Upper lobe of left lung (tissue), 6 donors: ENCODE measurements around the gene GPD2. TPM values are rescaled to one million over a fixed set of nuclear protein-coding genes. Genes with fewer than 3 reads are reported as not detected.

Experiments used
- ATAC-seq, 2 donors: fragments of 200-7000 bp; cut with Tn5 transposase; one replicate each; pipeline ENCODE4 v1.9.1; 2022; ENCODE audit warnings: mild to moderate bottlenecking in 2 of 2, moderate library complexity in 2 of 2; ENCODE audit not compliant: low FRiP score in 2 of 2
- DNase-seq, 2 donors: peaks; one replicate each; pipeline ENCODE4 v3.0.0-alpha.2; 2019 to 2020
- H3K27ac ChIP-seq, 4 donors: fragments of 200-600 bp; sonication (generic); one replicate each; pipeline ENCODE4 v1.5.1; 2016 to 2019
- H3K27me3 ChIP-seq, 4 donors: fragments of 200-600 bp; sonication (generic); one replicate each; pipeline ENCODE4 v1.5.1; 2017 to 2019
- H3K36me3 ChIP-seq, 4 donors: fragments of 200-600 bp; sonication (generic); one replicate each; pipeline ENCODE4 v1.5.1; 2016 to 2019
- H3K4me1 ChIP-seq, 4 donors: fragments of 200-600 bp; sonication (generic); one replicate each; pipeline ENCODE4 v1.5.1; 2018 to 2019
- H3K4me3 ChIP-seq, 4 donors: fragments of 200-600 bp; sonication (generic); one replicate each; pipeline ENCODE4 v1.5.1; 2017 to 2019; ENCODE audit warnings: mild to moderate bottlenecking in 2 of 4, moderate library complexity in 1 of 4
- H3K9me3 ChIP-seq, 4 donors: fragments of 200-600 bp; sonication (generic); one replicate each; pipeline ENCODE4 v1.5.1; 2018 to 2019
- EP300 ChIP-seq, 4 donors: sonication (generic); formaldehyde crosslinking; IDR thresholded peaks; one replicate each; pipeline ENCODE4 v1.5.1; 2017; ENCODE audit warnings: antibody characterized with exemption in 4 of 4, control low read depth in 2 of 4
- POLR2A ChIP-seq, 4 donors: fragments of 450-650 bp; IDR thresholded peaks; one replicate each; pipeline ENCODE4 v1.5.1; 2016 to 2017; ENCODE audit warnings: antibody characterized with exemption in 4 of 4, mild to moderate bottlenecking in 2 of 4
- POLR2AphosphoS5 ChIP-seq, 2 donors: sonication (generic); formaldehyde crosslinking; IDR thresholded peaks; one replicate each; pipeline ENCODE4 v1.5.1; 2017; ENCODE audit warnings: antibody characterized with exemption in 2 of 2
- WGBS, 2 donors: methylation state at CpG; one replicate each; pipeline ENCODE4 v1.1.5; 2017 to 2018; 5-methylcytosine and 5-hydroxymethylcytosine counted together
- total RNA-seq, 6 donors: library from RNA; depleted of rRNA in 4 of 6; stranded (reverse); fragments of >200 nt in 4 of 6; gene quantifications; one replicate each; pipeline versions ENCODE4 v1.1.0 to v1.2.1, GENCODE V29; 2016 to 2021
- TF ChIP-seq, protein P1 (sequence below), 6 experiments: fragments of 450-650 bp in 4 of 6; fragments of 200-600 bp in 2 of 6; sonication (generic) in 2 of 6; IDR thresholded peaks; one replicate each; pipeline ENCODE4 v1.5.1; 2016 to 2019; ENCODE audit warnings: antibody characterized with exemption in 6 of 6
- donor health status: DM: no; HTN: no; CAD: no; lungs with moderate emphysema.
- donor health status: DM: no; HTN: yes; CAD: no; lungs with severe emphysema.

GPD2 gene
- total RNA-seq, 6 donors from 2014 or later = 37.6 to 142 (median 44.2) TPM

DNA sequence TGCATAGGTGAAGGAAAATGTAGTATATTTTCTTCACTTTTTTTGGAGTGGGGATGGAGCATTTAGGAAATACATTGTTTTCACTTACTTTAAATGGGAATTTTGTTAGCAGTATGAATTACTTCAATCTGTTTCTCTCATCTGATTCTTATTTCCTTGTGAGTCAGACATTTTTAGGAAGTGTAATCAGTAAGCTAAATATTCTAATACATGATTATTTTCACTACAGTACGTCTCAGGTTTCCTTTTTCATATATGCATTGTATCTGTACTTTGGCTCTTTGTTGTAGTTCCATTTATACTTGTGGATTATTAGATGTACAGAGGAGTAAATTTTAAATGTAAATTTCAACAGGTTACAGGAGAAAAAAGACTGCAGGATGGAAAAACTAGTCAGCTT lies 27.9 kb downstream of the GPD2 start:
- DNase-seq = no peak
- Histone ChIP-seq H3K9me3 (no peaks in the 10 kb centered on the region), H3K4me1 (peaks cover 20 to 46% (median 37%) of the 10 kb centered on the region in 4 donors), H3K27me3 (no peaks in the 10 kb centered on the region), H3K27ac (peak overlapping the region in 2 of 4 donors; percentile 69 to 78), H3K36me3 (no peaks in the 10 kb centered on the region), H3K4me3 (no peak overlapping the region)
- TF ChIP-seq, protein P1, sequence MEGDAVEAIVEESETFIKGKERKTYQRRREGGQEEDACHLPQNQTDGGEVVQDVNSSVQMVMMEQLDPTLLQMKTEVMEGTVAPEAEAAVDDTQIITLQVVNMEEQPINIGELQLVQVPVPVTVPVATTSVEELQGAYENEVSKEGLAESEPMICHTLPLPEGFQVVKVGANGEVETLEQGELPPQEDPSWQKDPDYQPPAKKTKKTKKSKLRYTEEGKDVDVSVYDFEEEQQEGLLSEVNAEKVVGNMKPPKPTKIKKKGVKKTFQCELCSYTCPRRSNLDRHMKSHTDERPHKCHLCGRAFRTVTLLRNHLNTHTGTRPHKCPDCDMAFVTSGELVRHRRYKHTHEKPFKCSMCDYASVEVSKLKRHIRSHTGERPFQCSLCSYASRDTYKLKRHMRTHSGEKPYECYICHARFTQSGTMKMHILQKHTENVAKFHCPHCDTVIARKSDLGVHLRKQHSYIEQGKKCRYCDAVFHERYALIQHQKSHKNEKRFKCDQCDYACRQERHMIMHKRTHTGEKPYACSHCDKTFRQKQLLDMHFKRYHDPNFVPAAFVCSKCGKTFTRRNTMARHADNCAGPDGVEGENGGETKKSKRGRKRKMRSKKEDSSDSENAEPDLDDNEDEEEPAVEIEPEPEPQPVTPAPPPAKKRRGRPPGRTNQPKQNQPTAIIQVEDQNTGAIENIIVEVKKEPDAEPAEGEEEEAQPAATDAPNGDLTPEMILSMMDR (IDR thresholded peaks at IDR 0.05) = no peak
- TF ChIP-seq POLR2A (IDR thresholded peaks at IDR 0.05) (no peak), POLR2AphosphoS5 (IDR thresholded peaks at IDR 0.05) (no peak), EP300 (IDR thresholded peaks at IDR 0.05) (no peak)
- no peak for ATAC-seq
- 50 to 57% methylated on average over 1 of the region's 1 CpG for WGBS, 2 donors

DNA sequence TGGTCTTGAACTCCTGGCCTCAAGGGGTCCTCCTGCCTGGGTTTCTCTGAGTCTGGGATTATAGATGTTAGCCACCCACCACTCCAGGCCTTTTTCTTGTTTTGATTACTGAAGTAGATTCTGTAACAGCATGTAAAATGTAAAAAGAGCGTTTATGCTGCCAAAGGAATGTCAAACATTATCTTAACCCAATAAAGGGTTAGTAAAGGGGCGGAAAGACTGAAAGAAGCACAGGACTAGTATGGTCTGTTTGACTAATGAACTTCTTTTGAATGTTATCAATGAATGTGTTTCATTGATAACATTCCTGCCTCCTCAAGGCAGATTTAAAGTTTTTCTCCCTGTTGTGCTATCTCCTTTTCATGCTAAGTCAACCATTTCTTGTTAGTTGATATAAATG lies 29.4 kb downstream of the GPD2 start:
- WGBS, 2 donors = 62 to 84% methylated on average over 2 of the region's 2 CpGs
- no peak for TF ChIP-seq POLR2A (IDR thresholded peaks at IDR 0.05)
- TF ChIP-seq EP300 (IDR thresholded peaks at IDR 0.05) = no peak
- no peak for TF ChIP-seq POLR2AphosphoS5 (IDR thresholded peaks at IDR 0.05)
- TF ChIP-seq, protein P1 (IDR thresholded peaks at IDR 0.05) = no peak
- Histone ChIP-seq H3K36me3 (no peaks in the 10 kb centered on the region), H3K4me3 (no peak overlapping the region), H3K4me1 (peaks cover 22 to 43% (median 30%) of the 10 kb centered on the region in 4 donors), H3K27ac (peak overlapping the region in 2 of 4 donors; percentile 69 to 78), H3K27me3 (no peaks in the 10 kb centered on the region), H3K9me3 (no peaks in the 10 kb centered on the region)
- ATAC-seq = no peak
- DNase-seq = no peak

DNA sequence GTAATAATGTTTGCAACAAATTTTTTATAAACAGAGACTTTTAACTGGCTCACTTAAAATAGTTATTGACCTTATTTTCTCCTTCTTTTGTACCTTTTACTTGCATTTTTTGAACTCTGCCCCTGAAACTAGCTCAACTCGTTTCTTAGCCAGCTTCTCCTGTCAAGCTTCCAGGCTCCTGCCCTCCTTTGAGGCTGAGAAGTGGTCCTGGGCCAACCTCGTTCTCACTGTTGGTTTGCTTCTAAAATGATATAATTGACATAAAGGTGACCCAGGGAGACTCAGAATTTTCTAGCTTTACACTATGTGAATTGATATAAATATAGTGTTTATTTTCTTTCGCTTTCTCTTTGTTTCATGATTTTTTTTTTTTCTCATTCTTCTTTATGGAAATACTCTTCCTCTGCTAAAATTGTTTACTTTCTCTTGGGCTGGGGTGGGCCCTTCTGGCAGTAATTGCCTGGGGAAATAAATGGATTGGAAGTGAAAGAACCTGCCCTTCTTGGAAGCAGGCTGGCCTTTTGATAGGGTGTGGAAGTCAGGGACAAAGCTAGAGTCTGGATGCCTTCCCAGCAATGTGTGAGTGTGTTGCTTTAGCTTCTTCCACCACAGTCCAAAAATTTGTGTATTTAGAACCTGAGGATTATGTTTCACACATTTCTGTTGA lies 30.7 kb downstream of the GPD2 start:
- peak in 1 of 2 donors; percentile 58 for DNase-seq
- WGBS, 2 donors = 19 to 24% methylated on average over 3 of the region's 3 CpGs
- ATAC-seq = peak; percentile 66 to 84
- TF ChIP-seq EP300 (IDR thresholded peaks at IDR 0.05) (no peak), POLR2AphosphoS5 (IDR thresholded peaks at IDR 0.05) (peak in 1 of 2 donors; percentile 50)
- TF ChIP-seq, protein P1 (IDR thresholded peaks at IDR 0.05) = no peak
- H3K9me3 ChIP-seq = no peaks in the 10 kb centered on the region
- H3K27me3 ChIP-seq = no peaks in the 10 kb centered on the region
- H3K36me3 ChIP-seq = no peaks in the 10 kb centered on the region
- peaks cover 29 to 54% (median 38%) of the 10 kb centered on the region in 4 donors for H3K4me1 ChIP-seq
- peak overlapping the region; percentile 49 to 78 (median 67) for H3K27ac ChIP-seq
- peak overlapping the region in 2 of 4 donors; percentile 13 to 24 for H3K4me3 ChIP-seq

DNA sequence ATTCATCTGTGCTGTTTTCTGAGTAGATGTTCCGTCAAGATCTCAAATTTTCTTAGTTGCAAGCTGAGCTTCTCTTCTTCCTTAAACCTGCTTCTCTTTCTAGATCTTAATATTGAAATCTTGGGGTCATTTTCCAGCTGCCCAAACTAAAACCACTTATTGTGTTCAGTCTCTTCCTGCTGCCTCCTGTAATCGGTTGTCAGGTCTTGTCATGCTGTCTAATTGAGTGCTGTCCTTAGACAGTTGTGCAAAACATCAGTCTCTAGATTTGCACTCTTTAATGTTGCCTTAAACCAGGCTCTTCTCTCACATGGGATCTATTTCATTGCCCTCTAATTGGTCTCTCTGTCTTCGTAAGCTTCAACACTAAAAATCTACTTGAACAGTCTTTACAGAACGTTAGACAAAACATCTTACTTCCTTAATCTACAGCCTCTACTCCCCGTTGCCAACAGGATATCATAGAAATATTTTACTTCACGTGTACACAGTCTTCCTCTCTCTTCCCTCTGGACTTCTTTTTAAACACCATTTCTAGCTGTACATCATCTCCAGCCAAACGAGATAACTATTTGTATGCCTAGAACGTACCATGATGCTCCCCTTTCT lies 34.9 kb downstream of the GPD2 start:
- Histone ChIP-seq H3K27ac (peak overlapping the region in 2 of 4 donors; percentile 7 to 70), H3K9me3 (no peaks in the 10 kb centered on the region), H3K27me3 (no peaks in the 10 kb centered on the region), H3K4me1 (peaks cover 17 to 45% (median 34%) of the 10 kb centered on the region in 4 donors), H3K36me3 (no peaks in the 10 kb centered on the region), H3K4me3 (no peak overlapping the region)
- ATAC-seq (no peak), DNase-seq (no peak)
- 33 to 37% methylated on average over 8 of the region's 8 CpGs for WGBS, 2 donors
- TF ChIP-seq POLR2A (IDR thresholded peaks at IDR 0.05) (no peak), POLR2AphosphoS5 (IDR thresholded peaks at IDR 0.05) (no peak), EP300 (IDR thresholded peaks at IDR 0.05) (no peak)
- TF ChIP-seq, protein P1 (IDR thresholded peaks at IDR 0.05) = no peak
